Right kidney (tissue), 1 donor: ENCODE data around the gene ZKSCAN2.

Experiments used
- DNase-seq: peaks from one replicate; pipeline ENCODE4 v3.0.0-alpha.2; 2016

ZKSCAN2 gene

DNA sequence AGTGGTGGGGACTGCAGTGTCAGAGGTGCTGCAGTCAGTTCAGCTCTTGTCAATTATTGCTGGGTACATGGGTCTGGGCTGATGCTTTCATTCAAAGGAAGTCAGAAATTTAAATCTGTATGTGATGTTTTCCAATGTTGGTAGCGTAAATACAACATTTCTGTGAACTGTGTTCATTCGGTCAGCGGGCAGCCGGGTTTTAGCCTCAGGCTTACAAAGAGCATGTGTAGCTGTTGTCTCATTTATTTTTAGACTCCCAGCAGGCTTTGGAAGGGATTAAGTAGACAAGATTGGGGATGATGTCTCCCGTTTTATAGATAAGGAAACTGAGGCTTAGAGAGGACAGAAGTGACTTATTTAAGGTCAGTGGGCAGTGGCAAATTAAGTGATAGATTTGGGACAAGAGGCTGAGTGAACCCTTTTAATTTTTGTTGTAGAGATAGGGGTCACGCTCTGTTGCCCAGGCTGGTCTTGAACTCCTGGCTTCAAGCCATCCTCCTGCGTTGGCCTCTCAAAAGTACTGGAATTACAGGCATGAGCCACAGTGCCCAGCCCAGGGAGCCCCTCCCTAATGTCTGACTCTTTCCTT, 32.8 kb downstream of the ZKSCAN2 start:
- no peak for DNase-seq

DNA sequence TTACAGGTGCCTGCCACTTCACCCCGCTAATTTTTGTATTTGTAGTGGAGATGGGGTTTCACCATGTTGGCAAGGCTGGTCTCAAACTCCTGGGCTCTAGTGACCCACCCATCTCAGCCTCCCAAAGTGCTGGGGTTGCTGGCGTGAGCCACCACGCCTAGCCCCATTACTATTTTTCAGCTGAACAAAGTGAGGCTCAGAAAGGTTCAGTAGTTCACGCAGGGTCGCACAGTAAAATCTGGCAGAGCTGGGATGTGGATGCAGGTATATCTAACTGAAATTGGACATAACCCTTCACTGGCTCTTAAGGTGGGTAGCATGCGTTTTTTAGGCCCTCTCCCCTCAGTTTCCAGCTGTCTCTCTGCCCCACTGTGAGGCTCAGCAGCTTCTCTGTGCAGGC, 33.7 kb downstream of the ZKSCAN2 start:
- DNase-seq = no peak

DNA sequence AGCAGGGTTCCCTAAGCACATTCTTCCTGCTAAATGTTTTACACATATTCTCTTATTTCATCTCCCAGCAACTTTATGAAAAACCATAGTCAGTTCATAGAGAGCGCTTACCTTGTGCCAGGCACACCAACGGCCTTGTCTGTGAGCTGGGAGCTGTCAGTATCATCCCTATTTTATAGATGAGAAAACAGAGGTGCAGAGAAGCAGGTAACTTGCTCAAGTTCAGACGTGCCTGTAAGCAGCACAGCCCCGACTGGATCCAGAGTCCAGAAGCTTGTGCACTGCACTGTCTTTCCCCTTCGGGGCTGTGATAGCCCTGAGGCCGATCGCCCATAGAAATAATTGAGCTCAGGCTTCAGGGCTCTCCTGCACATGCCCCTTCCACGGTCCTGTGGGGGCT, 34.7 kb downstream of the ZKSCAN2 start:
- DNase-seq = no peak

DNA sequence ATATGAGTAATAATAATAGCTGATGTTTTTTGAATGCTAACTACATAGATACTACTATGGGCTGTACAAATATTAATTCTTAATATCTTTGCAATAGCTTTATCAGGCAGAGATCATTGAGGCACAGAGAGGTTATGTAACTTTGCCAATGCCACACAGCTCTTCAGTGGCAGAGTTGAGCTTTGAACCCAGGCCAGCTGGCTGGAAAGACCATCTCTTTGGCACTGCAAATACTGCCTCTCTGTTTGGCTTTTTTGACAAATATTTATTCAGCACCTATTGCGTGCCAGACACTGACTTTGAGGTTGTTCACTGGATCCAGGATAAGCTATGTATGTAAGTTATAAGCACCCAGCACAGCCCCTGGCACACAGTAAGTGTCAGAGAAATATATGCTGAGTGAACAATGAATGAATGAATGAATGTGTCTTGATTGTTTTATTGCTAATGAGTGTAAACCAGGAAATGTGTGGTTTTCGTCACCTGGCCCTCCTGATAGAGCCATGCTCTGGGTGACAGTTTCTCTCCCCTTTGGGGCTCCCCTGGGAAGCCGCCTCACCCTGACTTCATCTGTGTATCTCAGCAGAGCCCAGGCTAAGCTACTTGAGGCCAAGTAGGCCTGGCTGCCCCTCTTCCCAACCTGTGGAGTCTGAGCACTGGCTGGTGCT, 38.4 kb downstream of the ZKSCAN2 start:
- DNase-seq = no peak

DNA sequence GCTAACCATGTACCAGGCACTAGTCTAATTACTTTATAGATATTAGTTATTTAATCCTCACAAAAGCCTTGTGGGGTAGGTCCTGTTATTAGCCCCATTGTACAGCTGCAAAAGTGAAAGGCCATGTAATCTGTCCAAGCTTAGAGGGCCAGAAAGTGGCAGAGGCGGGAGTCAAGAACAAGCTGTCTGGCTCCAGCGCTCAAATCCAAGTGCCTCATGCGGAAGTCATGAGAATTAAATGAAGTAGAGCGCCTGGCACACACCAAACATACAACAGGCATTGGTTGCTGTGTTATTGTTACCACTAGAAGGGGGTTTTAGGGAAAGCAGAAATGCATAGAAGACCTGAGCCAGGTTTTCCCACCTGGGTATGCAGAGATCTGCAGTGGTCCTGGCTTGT, 39.7 kb downstream of the ZKSCAN2 start:
- no peak for DNase-seq

DNA sequence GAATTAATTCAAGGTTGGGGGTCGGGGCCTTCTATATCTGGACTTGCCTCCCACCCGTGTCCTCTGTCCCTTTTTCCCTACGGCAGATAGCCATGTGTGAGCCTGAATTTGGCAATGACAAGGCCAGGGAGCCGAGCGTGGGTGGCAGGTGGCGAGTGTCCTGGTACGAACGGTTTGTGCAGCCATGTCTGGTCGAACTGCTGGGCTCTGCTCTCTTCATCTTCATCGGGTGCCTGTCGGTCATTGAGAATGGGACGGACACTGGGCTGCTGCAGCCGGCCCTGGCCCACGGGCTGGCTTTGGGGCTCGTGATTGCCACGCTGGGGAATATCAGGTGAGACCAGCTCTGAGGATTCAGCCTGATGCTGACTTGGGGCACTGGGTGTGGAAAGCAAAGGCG, 40.5 kb downstream of the ZKSCAN2 start:
- DNase-seq = no peak

DNA sequence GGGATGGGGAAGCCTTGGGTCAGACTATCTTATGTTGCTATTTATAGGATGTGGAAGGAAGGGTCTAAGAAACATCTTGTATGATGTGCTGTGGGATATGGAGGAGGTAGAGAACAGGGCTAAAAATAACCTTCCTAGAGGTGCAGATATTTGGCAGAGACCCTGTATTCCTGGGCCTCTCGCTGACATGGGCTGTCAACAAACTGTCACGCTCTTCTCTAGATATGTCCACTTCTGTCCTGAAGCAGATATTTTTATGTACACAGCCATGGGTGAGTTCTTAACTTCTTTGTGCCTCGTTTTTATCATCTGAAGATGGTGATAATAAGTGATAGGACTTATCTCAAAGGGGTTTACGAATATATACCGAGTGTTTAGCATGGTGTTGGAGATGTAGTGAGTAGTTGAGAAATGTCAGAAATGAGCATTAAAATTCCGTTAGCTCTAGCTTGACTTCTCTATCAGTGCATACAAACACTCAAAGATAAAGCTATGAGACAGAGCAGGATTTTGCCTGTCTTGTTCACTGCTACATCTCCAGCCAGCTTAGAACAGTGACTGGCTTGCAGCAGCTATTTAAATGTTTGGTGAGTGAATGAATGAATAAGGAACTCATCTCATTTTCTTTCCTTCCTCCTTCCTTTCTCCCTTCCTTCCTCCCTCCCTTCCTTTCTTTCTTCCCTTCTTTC, 43.8 kb downstream of the ZKSCAN2 start:
- DNase-seq = no peak

DNA sequence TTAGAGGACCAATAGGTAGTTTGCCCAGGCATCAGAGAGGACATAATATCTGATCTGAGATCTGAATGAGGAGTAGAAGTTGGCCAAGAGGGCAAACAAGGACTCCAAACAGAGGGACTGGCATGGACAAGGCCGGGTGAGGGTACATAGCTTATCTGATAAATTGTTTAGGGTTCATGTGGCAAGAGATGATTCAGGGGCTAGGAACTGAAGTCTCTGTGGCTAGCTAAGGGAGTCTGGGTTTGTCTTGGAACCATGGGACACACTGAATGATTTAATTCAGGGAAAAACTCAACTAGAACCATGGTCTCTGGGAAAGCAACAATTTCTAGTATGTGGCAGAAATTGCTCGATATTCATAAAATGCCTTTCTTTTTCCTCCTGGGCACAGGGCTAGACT, 45.0 kb downstream of the ZKSCAN2 start:
- no peak for DNase-seq

DNA sequence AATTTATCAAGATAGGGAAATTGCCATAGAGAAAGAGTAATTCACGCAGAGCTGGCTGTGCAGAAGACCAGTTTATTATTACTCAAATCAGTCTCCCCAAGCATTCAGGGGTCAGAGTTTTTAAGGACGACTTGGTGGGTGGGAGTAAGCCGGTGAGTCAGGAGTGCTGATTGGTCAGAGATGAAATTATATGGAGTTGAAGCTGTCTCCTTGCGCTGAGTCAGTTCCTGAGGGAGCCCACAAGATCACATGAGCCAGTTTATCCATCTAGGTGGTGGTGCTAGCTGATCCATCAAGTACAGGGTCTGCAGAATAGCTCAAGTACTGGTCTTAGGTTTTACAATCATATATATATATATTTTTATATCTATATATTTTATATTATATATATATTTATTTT, 46.9 kb downstream of the ZKSCAN2 start:
- no peak for DNase-seq

DNA sequence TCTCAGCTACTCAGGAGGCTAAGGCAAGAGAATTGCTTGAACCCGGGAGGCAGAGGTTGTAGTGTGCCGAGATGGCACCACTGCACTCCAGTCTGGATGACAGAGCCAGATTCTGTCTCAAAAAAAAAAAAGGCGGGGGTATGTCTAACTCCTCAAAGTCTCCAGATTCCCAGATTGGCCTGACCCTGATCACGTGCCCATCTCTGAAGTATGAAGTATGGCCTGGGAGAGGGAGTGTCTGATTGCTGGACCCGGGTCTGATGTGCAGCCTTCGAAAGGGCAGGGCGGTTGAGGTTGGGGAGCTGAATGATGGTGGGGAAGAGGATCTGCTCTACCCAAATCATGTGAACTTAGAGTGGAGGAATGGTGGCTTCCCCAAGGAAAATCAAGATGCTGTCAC, 58.2 kb downstream of the ZKSCAN2 start:
- no peak for DNase-seq

DNA sequence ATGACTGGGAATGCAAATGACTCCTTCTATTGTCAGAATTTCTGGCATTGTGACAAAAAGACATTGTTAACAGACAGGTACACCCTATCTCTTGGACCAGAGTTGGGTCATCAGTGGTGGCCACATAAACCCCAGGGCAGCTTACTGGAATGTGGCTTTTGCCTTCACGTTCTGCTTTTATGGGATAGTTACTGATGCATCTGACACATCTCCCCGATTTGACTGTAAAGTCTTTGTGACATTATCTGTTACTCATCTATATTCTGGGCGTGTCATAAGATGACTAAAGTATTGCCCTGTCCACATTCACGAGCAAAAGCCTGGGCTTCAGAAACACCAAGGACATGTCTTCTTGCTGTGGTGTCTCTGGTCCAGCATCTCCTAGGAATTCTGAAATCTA, 59.6 kb downstream of the ZKSCAN2 start:
- DNase-seq = no peak

DNA sequence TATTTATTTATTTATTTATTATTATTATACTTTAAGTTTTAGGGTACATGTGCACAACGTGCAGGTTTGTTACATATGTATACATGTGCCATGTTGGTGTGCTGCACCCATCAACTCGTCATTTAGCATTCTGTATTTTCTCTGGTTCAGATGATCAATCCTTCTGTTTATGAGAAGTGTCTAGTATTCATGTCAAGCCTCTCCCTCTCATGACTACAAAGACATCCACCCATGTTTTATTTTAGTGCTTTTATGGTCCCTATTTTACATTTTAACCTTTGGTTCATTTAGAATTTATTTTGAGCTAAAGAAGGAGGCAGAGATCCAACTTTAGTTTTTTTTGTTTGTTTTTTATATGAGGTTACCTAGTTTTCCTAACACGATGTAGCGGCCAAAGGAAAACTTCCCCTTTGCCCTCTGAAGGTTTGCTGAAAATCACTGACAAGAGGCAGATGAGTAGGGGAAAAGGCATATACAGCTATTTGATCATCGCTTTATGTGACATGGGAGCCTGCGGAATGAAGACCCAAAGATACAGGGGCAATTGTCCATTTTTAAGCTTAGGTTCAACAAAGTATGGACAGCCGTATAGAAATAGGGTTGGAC, 63.3 kb downstream of the ZKSCAN2 start:
- no peak for DNase-seq

DNA sequence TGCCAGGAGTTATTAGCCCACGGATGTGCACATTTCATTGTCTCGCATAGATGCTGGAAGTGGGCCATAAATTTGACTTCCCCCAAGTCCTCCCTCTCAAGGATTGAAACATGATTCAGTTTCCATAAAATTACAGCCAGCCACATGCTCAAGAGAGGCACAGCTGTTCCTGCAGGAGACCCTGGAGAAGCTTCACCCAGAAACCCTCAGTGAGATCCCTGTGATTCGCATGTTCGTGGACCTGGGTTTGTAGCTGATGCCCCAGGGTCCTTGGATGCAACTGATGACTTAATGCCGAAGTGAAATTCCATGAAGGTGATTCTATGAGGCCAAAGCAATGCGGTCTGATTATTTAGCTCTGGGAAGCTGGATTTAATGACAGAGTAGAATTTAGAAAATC, 65.5 kb downstream of the ZKSCAN2 start:
- DNase-seq = no peak

DNA sequence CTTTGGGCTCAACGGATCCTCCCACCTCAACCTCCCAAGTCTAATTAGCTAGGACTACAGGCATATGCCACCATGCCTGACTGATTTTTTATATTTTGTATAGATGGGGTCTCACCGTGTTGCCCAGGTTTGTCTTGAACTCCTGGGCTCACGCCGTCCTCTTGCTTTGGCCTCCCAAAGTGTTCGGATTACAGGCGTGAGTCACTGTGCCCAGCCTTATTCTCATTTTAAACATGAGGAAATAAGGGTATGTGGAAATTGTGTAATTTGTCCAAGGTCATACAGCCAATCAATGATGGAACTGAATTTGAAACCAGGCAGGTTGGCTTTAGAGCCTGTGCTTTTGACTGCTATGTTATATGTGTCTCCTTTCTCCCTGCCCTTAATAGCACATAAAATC, 68.3 kb downstream of the ZKSCAN2 start:
- DNase-seq = no peak

DNA sequence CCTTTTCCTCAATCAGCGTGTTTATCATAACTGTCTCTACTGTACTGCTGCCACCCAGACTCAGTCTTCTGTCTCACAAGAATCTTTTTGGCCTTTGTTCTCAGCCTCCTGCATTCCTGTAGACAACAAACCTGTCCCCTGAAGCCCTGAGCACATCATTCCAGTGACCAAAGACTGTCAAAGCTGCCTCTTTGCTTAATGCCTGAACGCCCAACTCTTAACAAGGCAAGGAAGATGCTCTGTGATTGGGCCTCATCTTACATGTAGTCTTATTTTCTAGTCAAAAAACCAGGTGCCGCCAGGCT, 70.2 kb downstream of the ZKSCAN2 start:
- no peak for DNase-seq
